GM18499 (cell line): ENCODE results near the gene WNT3A.

Experiments
- ATAC-seq: cut with Tn5 transposase; IDR thresholded peaks from one replicate; pipeline ENCODE4 v1.9.1; 2021; ENCODE audit warnings: moderate number of reproducible peaks; ENCODE audit not compliant: insufficient read depth, unreplicated experiment

The WNT3A gene

DNA sequence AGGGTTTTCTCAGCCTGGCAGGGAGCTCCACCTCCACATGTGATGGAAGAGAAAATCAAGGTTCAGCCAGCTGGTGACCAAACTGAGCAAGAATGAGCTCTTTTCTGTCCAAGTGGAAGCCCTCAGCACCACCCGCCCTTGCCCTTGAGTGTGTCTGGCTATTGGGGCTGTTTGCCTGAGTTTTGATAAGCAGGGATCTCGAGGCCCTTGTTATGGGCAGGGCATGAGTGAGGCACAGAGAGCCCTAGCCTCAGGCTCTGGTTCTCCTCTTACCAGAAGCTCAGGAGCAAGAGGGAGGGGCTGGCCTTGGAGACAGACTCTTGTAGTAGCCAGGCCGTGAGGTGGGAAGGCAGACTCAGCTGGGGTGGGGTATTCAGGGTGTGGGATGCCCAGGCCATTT is 38.2 kb downstream of the WNT3A start:
- no peak for ATAC-seq

DNA sequence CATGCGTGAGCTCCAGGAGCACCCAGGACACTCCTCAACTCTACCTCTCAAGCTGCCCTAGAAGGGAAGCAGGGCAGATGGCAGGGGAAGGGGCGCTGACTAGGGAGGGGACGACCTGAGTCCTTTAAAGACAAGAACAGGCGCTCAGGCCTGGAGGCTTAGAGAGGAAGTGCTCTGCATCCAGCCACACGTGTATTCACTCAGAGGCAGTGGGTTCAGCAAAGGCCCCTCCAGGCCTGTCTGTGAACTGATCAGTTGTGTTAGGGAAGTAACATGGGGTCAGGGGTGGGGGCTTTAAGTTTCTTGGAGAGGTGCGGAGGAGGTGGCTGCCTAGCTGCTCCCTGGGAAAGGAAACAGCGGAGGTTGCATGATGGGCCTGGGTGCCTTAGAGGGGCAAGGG is 38.6 kb downstream of the WNT3A start:
- no peak for ATAC-seq

- no peak for ATAC-seq
Observed at GRCh38 chr1:228045871-228046270, 39.1 kb downstream of the WNT3A start.

DNA sequence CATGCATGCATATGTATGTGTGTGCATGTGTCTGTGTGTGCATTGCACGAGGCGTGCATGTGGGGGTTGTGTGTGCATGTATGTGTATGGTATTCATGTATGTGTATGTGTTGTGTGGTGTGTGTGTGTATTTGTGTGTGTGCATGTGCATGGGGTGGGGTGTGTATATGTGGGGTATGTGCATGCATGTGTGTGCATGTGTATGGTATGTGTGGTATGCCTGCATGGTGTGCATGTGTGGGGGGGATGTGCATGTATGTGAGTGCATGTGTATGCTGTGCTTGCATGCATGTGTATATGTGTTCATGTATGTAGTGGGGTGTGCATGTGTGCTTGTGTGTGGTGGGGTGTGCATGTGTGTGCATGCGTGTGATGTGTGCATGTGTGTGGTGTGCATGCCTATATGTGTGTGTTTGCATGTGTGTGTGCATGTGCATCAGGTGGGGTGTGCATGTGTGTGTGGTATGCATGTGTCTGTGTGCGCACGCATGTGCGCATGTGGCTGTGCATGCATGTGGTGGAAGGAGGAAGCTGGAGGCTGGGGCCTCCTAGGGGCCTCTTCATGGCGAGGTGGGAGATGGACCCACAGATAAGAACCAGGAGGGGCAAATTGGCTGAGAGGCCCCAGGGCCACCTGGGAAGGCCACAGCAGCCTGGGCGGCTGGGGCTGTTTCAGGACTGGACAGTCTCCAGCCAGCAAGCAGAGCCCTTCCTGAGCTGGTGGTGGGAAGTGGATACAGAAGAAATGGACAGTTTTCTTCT is 39.8 kb downstream of the WNT3A start:
- no peak for ATAC-seq

GRCh38 chr1:228047183-228047466 is 40.3 kb downstream of the WNT3A start:
- no peak for ATAC-seq

GRCh38 chr1:228048120-228048519 is 41.3 kb downstream of the WNT3A start:
- no peak for ATAC-seq

DNA sequence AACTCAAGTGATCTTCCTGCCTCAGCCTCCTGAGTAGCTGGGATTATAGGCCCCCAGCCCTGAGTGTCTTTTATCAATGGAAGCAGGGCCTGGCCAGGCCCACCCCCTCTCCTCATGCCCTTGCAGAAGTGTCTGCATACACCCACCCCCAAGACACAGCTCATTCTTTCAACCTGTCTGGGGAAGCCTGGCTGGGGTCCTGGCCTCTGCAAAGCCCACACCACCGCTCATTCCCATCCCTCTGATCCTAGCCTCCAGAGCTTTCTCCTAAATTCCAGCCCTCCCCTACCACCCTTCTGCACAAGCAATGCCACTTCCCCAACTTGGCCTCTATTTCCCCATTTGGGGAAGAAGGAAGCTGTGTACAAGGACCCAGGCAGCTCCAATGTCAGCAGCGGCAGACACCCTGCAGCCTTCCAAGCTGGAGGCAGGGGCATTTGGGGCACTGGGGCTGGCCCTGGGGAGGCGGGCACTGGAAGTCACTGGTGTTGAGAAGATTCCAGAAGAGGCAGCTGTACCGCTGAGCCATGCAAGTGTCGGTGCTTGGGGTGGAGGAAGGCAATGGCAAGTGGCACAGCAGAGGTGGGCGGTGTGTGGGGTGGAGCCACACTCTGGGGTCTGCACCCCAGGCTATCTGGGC is 42.0 kb downstream of the WNT3A start:
- ATAC-seq = no peak

- no peak for ATAC-seq
Observed at GRCh38 chr1:228050571-228051231, 43.9 kb downstream of the WNT3A start.

DNA sequence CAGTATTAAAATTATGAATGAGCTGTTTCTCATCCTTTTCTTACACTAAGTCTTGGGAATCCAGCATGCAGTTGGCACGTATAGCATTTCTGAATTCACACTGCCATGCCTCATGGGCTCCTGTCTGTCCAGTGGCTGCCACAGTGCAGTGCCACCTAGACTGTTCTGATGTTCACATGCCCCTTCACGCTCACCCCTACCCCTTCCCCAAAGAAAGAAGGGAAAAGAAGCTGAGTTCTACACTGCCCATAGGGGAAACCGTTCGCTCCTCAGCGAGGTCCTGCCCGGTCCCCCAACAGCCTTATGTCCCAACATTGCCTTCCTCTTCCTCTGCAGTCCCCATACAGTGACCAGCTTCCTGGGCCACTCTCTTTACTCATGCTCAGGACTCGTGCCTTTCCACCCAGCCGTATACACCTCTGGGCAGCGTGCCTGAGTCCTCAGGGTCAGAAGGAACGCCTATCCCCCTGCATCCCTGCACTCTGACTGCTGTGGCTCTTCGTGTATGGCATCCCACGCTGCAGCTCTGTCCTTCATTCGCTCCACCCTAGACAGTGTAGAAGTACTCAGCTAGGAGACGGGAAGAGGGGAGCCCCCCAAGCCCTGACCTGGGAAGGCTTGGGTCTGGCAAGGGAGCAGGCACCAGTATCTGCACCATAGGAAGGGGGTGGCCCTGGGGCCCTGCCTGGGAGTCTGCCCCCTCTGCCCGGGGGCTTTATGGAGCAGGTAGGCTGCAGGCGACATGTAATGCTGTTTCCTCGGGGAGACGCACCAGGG is 51.6 kb downstream of the WNT3A start:
- ATAC-seq = no peak

DNA sequence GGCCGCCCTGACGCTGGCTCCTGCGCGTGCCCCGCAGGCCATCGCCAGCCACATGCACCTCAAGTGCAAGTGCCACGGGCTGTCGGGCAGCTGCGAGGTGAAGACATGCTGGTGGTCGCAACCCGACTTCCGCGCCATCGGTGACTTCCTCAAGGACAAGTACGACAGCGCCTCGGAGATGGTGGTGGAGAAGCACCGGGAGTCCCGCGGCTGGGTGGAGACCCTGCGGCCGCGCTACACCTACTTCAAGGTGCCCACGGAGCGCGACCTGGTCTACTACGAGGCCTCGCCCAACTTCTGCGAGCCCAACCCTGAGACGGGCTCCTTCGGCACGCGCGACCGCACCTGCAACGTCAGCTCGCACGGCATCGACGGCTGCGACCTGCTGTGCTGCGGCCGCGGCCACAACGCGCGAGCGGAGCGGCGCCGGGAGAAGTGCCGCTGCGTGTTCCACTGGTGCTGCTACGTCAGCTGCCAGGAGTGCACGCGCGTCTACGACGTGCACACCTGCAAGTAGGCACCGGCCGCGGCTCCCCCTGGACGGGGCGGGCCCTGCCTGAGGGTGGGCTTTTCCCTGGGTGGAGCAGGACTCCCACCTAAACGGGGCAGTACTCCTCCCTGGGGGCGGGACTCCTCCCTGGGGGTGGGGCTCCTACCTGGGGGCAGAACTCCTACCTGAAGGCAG is 52.3 kb downstream of the WNT3A start:
- ATAC-seq = no peak

GRCh38 chr1:228059634-228060457 is 53.0 kb downstream of the WNT3A start:
- no peak for ATAC-seq

- ATAC-seq = no peak
Observed at GRCh38 chr1:228060458-228061190, 53.8 kb downstream of the WNT3A start.

- ATAC-seq = no peak
Observed at GRCh38 chr1:228061411-228062084, 54.8 kb downstream of the WNT3A start.

- ATAC-seq = no peak
Observed at GRCh38 chr1:228062085-228062791, 55.4 kb downstream of the WNT3A start.

- ATAC-seq = no peak
Observed at GRCh38 chr1:228062812-228063211, 56.0 kb downstream of the WNT3A start.

DNA sequence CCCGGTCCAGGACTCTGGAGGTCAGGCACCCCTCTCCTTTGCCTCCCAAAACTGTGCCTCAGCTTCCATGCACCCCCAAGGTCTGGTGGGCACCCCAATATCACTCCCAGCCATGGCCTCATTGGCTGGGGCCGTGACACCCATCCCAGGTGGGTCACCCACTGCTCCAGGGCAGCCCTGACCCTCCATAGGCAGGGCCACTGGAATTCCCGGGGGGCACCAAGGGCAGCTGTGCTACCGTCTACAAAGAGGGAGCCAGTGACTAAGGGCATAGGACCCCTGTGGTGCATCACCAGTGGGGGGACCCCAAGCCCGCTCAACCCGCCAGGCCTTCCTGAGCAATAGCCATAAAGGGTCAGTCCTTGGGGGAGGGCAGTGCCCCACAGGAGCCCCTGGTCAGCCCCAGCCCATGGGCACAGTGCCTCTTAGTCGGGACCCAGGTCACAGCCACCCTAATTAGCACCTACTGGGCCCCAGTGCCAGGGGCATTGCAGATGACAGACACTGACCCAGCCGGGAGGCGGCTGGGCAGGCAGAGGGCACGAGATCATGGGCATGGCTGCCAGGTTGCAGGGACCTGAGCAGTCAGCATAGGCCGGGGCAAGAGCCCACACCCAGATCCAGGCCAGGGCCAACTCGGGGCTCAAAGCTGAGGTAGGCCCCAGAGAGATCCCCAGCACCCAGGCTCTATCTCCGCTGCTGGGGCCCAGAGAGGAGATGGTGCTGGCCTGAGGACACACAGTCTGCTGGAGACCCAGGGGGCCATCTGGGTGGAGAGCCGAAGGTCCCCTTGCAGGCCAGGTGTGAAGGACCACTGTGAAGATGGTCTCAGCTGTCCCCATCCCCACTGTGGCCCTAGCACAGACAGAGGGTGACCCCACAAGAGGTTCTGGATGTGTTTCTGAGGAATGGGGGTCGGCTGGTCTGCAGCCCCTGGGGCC is 56.7 kb downstream of the WNT3A start:
- ATAC-seq = no peak

- no peak for ATAC-seq
Observed at GRCh38 chr1:228064296-228064695, 57.5 kb downstream of the WNT3A start.
